Muscle layer of colon (tissue), 2 donors: ENCODE results near the gene EFCAB13.
"Not testable (repeated sequence)": the region's sequence is repeated elsewhere in the genome, so short reads cannot be mapped to it uniquely, and the experiment has no call there.

Source experiments
- H3K27ac ChIP-seq: one replicate; pipeline ENCODE4 v1.7.0; 2013; ENCODE audit warnings: low read depth, mild to moderate bottlenecking, low read length, moderate library complexity
- H3K27me3 ChIP-seq, 2 donors: one replicate each; pipeline ENCODE4 v1.7.0; 2013; ENCODE audit warnings: low read length in 2 of 2, mild to moderate bottlenecking in 2 of 2; ENCODE audit not compliant: insufficient read depth in 2 of 2, control insufficient read depth in 1 of 2
- H3K36me3 ChIP-seq: one replicate; pipeline ENCODE4 v1.7.0; 2013; ENCODE audit warnings: mild to moderate bottlenecking, low read length; ENCODE audit not compliant: insufficient read depth
- H3K4me1 ChIP-seq: one replicate; pipeline ENCODE4 v1.7.0; 2013; ENCODE audit warnings: mild to moderate bottlenecking, low read length; ENCODE audit not compliant: insufficient read depth
- H3K4me3 ChIP-seq, 2 donors: one replicate each; pipeline ENCODE4 v1.7.0; 2013; ENCODE audit warnings: low read length in 2 of 2, low read depth in 1 of 2, mild to moderate bottlenecking in 1 of 2, moderate library complexity in 1 of 2
- H3K9ac ChIP-seq: one replicate; pipeline ENCODE4 v1.7.0; 2013; ENCODE audit warnings: low read length
- H3K9me3 ChIP-seq: one replicate; pipeline ENCODE4 v1.7.0; 2013; ENCODE audit warnings: mild to moderate bottlenecking, low read length
- donor health status: abdominal sarcoma.
- donor health status: Adenocarcinoma of cecum.

EFCAB13 gene

DNA sequence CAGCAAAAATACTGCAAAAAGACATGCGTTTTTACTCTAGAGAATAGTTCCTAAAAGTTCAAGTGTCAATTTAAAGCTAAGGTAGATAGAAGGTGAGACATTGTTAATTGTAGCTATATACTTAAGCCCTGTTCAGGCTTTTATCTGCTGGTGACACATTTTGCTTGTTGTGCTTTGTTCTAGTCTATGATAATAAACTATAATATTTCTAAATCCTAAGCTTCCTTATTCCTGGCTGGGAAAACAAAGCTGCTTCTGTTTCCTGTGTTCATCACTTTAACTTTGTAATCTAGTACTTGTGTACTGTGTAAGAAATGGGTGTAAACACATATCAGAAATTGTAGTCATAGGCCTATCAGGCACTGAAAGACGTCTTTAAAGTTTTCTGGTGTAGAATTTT, 77.3 kb downstream of the EFCAB13 start:
- Histone ChIP-seq H3K4me1 (no peaks in the 10 kb centered on the region), H3K27me3 (no peaks in the 10 kb centered on the region), H3K27ac (no peak overlapping the region), H3K4me3 (no peak overlapping the region), H3K36me3 (no peaks in the 10 kb centered on the region), H3K9me3 (no peaks in the 10 kb centered on the region), H3K9ac (no peak overlapping the region)

DNA sequence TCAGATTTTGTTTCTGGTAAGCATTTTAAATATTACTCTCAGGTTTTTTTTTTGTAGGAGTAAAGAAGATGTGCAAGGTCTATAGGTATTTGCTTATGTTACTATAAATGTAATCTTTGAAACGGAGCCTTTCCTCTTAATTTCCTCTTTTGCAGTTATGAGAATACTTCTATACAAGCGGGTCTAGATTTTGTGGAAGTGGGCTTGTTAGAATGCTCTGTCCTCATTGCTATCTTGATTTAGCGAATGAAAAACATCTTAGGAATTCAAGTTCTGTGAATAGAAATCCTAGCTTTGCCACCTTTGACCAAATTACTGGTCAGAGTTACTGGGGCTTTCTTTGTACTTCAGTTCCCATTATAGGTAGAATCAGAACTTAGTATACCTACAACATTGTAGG, 80.3 kb downstream of the EFCAB13 start:
- Histone ChIP-seq H3K27ac (no peak overlapping the region), H3K4me1 (no peaks in the 10 kb centered on the region), H3K9me3 (no peaks in the 10 kb centered on the region), H3K36me3 (no peaks in the 10 kb centered on the region), H3K9ac (no peak overlapping the region), H3K4me3 (no peak overlapping the region), H3K27me3 (no peaks in the 10 kb centered on the region)

DNA sequence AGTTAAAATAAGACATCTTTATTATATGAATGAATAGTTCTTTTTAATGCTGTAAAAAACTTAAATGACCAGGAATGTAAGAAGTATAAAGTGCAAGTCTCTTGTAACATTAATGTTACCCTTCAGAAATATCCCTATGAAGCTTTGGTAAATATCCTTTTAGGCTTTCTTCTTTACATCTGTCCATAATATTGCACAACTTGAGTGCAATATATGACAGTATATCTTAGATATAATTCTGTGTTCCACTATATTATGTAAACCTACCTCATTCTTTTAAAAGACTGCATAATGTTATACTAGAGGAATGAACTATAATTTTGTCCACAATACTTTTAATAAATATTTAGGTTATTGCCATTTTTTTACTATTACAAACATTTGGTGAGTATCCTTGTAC, 81.1 kb downstream of the EFCAB13 start:
- H3K4me3 ChIP-seq, result no peak overlapping the region
- no peaks in the 10 kb centered on the region for H3K9me3 ChIP-seq
- no peaks in the 10 kb centered on the region for H3K36me3 ChIP-seq
- no peak overlapping the region for H3K27ac ChIP-seq
- no peaks in the 10 kb centered on the region for H3K4me1 ChIP-seq
- H3K27me3 ChIP-seq, result no peaks in the 10 kb centered on the region
- no peak overlapping the region for H3K9ac ChIP-seq

DNA sequence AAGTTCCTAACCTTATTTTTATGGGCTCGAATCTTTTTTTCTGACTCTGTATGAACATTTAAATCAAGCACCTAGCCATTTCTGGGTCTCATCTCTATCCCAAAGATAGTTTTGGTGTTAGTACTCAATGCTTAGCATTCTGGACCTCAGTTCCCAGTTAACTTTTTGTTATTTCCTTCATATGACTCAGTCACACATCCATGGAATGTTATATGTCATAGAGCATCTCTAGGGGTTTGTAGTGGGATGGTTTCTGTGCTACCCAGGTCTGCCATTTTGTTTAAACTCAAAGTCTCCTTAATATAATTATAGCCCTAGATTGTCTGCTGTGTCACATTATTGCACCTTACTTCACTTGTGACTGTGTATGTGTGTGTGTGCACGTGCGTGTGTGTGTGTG, 90.1 kb downstream of the EFCAB13 start:
- no peaks in the 10 kb centered on the region for H3K27me3 ChIP-seq
- no peaks in the 10 kb centered on the region for H3K36me3 ChIP-seq
- no peaks in the 10 kb centered on the region for H3K4me1 ChIP-seq
- no peaks in the 10 kb centered on the region for H3K9me3 ChIP-seq
- no peak overlapping the region for H3K9ac ChIP-seq
- H3K27ac ChIP-seq, result no peak overlapping the region
- H3K4me3 ChIP-seq, result no peak overlapping the region

DNA sequence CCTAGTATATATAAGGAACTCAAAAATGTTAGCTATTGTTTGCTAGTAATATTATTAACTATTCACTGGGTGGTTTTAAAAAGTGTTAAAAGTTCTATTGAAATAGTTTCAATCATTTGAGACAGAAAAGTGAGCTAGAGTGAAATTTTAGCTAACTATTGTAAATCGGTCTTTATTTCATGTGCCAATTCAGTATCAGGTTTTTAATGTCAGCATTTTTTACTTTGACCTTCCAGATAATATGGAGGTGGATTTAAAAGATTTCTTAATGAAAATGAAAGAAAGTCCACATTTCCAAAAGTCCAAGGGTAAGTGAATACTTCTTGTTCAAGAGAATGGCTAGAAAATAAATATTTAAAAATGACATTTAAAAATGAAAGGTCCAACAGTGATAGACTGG, 90.9 kb downstream of the EFCAB13 start:
- Histone ChIP-seq H3K4me3 (no peak overlapping the region), H3K9ac (no peak overlapping the region), H3K4me1 (no peaks in the 10 kb centered on the region), H3K9me3 (no peaks in the 10 kb centered on the region), H3K27ac (no peak overlapping the region), H3K36me3 (no peaks in the 10 kb centered on the region), H3K27me3 (no peaks in the 10 kb centered on the region)

DNA sequence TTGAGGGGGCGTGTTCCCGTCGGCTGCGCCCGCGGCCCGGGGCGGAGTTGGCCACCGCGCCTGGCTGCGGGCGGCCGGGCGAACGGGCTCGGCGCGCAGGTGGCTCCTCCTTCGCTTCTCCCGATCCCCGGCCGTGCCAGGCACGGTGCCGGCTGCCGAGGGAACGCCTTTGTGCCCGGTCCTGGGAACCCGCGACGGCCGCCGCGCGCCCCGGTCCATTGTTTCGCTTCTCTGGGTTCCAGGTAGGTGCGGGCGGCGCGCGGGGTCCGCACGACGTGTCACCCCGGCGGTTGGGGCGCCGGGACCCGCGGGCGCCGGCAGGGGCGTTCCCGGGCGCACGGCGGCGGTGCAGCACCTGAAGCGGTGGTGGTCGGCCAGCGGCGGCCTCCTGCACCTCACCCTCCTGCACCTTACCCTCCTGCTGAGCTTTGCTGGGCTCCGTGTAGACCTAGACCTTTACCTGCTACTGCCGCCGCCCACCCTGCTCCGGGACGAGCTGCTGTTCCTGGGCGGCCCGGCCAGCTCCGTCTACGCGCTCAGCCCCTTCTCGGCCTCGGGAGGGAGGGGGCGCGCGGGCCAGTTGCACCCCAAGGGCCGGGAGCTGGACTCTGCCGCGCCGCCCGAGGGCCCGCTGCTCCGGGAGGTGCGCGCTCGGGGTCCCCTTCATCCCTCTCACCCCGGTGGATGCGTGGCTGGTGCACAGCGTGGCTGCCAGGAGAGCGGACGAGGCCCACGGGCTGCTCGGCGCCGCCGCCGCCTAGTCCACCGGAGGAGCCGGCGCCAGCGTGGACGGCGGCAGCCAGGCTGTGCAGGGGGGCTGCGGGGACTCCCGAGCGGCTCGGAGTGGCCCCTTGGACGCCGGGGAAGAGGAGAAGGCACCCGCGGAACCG, 99.9 kb downstream of the EFCAB13 start:
- Histone ChIP-seq H3K4me1 (peaks cover 3% of the 10 kb centered on the region), H3K9ac (no peak overlapping the region), H3K4me3 (peak overlapping the region in 1 of 2 donors; percentile 32), H3K9me3 (no peaks in the 10 kb centered on the region), H3K27me3 (peaks cover 5 to 6% of the 10 kb centered on the region in 2 donors), H3K36me3 (no peaks in the 10 kb centered on the region), H3K27ac (no peak overlapping the region)

DNA sequence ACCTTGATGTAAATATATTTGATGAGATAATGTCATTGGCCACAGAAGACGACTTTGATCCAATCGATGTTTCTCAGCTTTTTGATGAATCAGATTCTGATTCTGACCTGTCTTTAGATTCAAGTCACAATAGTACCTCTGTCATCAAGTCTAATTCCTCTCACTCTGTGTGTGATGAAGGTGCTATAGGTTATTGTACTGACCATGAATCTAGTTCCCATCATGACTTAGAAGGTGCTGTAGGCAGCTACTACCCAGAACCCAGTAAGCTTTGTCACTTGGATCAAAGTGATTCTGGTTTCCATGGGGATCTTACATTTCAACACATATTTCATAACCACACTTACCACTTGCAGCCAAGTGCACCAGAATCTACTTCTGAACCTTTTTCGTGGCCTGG, 101.5 kb downstream of the EFCAB13 start:
- not testable (repeated sequence) for H3K27ac ChIP-seq, H3K27me3 ChIP-seq, H3K4me1 ChIP-seq, H3K36me3 ChIP-seq, H3K9me3 ChIP-seq, H3K9ac ChIP-seq, H3K4me3 ChIP-seq

DNA sequence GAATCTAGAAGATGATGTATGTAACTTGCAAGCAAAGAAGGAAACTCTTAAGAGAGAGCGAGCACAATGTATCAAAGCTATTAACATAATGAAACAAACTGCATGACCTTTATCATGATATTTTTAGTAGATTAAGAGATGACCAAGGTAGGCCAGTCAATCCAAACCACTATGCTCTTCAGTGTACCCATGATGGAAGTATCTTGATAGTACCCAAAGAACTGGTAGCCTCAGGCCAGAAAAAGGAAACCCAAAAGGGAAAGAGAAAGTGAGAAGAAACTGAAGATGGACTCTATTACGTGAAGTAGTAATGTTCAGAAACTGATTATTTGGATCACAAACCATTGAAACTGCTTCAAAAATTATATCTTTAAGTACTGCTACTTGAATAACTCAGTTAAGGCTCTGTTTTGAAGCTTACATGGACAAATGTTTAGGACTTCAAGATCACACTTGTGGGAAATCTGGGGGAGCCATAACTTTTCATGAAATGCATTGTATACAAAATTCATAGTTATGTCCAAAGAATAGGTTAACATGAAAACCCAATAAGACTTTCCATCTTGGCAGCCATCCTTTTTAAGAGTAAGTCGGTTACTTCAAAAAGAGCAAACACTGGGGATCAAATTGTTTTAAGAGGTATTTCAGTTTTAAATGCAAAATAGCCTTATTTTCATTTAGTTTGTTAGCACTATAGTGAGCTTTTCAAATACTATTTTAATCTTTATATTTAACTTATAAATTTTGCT, 102.3 kb downstream of the EFCAB13 start:
- H3K9me3 ChIP-seq, H3K4me1 ChIP-seq, H3K36me3 ChIP-seq, H3K27me3 ChIP-seq, H3K27ac ChIP-seq, H3K9ac ChIP-seq, H3K4me3 ChIP-seq: not testable (repeated sequence)

DNA sequence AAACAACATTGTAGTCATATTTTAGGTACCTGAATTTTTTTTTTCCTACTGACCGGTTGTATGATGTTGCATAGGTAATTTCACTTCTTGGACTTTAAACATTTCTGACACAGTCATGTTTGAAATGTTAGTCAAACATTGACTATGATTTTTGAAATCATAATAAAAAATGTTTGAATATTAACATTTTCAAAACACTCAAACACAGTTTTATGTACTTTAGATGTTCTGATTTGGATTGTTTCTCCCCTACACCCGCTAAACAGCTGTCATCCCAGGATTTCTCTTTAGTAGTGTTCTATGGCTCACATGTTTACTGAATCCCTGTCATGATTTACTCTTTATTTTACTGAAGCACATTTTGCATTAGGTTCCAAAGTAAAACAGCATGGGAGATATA, 104.2 kb downstream of the EFCAB13 start:
- Histone ChIP-seq H3K27me3 (peaks cover 3 to 6% of the 10 kb centered on the region in 2 donors), H3K4me1 (peaks cover 3% of the 10 kb centered on the region), H3K27ac (no peak overlapping the region), H3K4me3 (no peak overlapping the region), H3K36me3 (no peaks in the 10 kb centered on the region), H3K9ac (no peak overlapping the region), H3K9me3 (no peaks in the 10 kb centered on the region)

DNA sequence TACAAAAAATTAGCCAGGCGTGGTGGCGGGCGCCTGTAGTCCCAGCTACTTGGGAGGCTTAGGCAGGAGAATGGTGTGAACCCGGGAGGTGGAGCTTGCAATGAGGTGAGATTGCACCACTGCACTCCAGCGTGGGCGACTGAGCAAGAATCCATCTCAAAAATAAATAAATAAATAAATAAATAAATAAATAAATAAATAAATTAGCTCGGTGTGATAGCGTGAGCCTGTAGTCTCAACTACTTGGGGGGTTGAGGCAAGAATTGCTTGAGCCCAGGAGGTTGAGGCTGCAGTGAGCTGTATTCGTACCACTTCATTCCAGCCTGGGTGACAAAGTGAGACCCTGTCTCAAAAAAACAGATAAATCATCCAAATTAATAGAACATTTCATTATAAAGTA, 108.5 kb downstream of the EFCAB13 start:
- not testable (repeated sequence) for H3K36me3 ChIP-seq, H3K27ac ChIP-seq, H3K4me1 ChIP-seq, H3K9me3 ChIP-seq, H3K4me3 ChIP-seq, H3K9ac ChIP-seq, H3K27me3 ChIP-seq

DNA sequence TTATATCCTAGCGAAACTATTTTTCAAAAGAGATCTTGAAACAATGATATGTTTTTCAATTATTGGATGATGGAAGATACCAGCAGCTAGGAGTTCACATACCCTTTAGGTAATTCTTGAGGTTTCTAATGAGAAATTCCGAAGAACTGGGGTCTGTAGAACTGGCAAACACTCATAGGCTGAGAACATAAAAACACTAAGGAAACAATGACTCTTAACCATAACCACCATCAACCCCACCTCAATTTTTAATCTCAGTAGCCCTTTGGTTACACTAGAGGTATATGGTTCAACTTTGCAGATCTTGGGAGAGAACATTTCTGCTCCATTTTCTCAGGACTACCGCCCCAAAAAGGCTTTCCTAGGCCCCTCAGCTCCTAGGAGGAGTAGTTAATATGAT, 141.4 kb downstream of the EFCAB13 start:
- H3K9ac ChIP-seq, result no peak overlapping the region
- H3K27me3 ChIP-seq, result no peaks in the 10 kb centered on the region
- H3K4me1 ChIP-seq, result no peaks in the 10 kb centered on the region
- no peak overlapping the region for H3K27ac ChIP-seq
- no peaks in the 10 kb centered on the region for H3K9me3 ChIP-seq
- no peaks in the 10 kb centered on the region for H3K36me3 ChIP-seq
- no peak overlapping the region for H3K4me3 ChIP-seq

DNA sequence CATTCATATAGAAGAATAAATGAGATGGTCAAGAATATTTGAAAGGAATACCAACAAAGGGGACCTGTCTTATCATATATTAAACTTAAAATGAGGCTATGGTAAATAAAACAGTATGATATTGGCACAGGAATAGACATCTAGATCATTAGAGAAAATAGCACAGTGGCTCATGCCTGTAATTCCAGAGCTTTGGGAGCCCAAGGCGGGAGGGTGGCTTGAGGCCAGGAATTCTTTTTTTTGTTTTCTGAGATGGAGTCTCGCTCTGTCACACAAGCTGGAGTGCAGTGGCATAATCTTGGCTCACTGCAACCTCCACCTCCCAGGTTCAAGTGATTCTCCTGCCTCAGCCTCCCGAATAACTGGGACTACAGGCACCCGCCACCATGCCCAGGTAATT, 143.2 kb downstream of the EFCAB13 start:
- H3K36me3 ChIP-seq, H3K9ac ChIP-seq, H3K9me3 ChIP-seq, H3K27ac ChIP-seq, H3K4me3 ChIP-seq, H3K4me1 ChIP-seq, H3K27me3 ChIP-seq: not testable (repeated sequence)
